GM21360 (cell line): ENCODE data around the gene DDX53.

Experiments used
- ATAC-seq: cut with Tn5 transposase; IDR thresholded peaks from one replicate; pipeline ENCODE4 v1.9.1; 2021; ENCODE audit warnings: mild to moderate bottlenecking, moderate library complexity; ENCODE audit not compliant: unreplicated experiment

The DDX53 gene

GRCh38 chrX:23048806-23049573 is 49.2 kb downstream of the DDX53 start:
- ATAC-seq = no peak

- ATAC-seq = no peak
Measured at GRCh38 chrX:23052324-23052723, 52.6 kb downstream of the DDX53 start.
